NCI-H510A (cell line): ENCODE results near the gene HJV.

ENCODE experiments used
- DNase-seq: peaks from one replicate; lab custom pipeline; 2025; lab: John Stamatoyannopoulos, UW

The HJV gene

DNA sequence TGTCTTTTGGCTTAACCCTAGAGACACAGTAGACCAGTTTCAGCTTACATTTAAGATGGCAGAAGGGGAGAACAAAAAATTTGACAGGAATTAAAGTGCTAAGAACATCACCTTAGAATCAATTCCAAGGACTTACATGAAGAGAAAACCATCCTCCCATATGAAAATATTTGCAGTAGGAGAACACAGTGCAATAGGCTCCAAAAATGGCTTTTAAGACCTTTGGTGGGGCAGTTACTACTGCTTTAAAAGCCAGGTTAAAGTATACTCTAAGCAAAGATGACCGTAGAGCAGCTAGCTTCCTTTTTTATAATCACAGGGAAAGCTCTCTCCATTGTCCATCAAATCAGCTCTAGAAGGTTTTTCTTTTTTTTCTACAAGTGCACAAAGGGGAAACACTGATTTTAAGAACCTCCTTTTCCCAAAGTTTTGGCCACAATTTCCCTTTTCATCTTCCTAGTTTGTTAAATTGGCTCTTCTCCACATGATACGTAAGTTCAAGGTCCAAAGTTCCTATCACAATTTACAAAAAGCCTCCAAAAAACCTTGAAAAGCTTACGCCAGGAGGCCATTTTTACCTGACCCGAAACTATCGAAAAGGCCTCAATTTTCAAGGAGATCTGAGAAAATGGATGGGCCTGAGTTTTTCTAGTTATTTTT lies 28.4 kb downstream of the HJV start:
- no peak for DNase-seq

DNA sequence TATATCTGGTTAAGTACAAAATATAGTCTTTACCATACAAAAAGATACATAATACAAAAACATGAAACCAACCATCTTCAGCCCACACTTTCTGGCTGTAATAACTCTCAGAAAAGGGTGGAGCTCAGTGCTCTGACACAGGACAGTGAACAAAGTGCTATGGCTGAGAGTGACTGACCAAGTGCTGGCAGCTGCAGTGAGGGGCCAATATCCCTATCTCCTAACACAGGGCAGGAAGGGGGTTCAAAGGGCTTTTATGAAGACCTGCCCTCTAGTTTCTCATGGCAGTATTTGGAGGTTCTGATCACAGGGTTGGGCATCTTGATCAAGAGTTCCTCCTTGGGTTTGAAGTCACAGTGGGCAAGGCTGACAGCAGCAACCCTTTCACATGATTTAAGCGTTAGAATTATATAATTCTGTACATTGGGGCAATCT lies 29.0 kb downstream of the HJV start:
- no peak for DNase-seq

DNA sequence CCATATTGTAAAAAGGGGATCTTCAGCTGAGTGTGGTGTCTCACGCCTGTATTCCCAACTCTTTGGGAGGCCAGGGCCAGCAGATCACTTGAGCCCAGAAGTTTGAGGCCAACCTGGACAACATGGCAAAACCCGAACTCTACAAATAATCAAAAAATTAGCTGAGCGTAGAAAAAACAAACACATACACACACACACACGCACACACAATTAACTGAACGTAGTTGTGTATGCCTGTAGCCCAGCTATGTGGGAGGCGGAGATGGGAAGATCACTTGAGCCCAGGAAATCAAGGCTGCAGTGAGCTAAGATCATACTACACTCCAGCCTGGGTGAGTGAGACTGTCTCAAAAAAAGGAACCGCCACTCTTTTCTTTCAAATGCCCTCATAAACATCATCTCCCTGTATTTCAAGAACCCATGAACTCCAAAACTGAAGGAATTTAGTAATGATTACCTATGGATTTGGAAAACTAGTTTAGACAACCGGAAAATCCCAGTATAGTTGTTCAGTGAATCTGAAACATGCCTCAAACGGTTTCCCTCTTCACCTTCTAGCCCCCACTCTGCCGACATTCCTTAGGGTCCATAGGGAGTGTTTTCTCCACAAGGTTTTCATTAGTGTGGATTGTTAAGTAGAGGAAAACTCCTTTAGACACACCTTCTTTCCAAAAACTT lies 29.7 kb downstream of the HJV start:
- no peak for DNase-seq

DNA sequence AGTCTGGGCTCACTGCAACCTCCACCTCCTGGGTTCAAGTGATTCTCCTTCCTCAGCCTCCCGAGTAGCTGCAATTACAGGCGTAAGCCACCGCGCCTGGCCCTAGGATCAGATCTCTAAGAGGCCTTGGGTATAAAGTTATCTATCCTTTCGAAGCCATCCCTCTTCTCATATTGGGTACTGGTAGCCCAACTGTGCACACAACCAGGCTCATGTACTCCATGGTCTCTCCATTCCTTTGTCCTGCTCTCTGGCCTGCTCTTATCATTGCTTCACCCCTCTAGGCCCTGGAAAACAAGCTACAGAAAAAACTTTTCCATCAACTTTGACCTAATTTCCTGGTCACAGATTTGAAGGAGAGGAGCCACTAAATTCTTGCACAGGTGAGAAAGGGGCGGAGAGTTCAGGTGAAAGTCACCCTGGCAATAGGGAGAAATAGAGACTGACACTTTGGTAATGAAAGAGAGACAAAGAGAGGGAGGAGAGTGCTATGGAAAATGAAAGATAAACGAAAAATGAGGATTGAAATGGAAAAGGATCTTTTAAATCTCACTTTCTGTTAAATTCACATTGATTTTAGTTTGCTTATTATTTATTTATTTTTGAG lies 31.2 kb downstream of the HJV start:
- DNase-seq, result no peak

DNA sequence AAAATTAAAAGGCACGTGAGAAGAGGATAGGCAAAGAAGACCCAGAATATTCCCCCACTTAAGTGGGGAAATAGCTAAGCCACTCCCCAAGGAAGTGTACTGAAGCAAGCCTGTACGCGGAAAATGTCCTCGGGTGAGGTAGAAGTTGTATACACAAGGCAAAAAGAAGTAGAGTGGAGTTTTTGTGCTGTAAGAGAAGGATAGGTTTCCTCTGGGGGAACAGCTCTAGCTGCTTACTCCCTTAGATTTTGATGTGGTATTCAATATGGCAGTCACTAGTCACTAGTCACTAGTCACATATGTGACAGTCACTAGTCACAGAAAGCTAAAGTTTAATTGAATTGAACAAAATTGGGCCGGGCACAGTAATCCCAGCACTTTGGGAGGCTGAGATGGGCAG lies 32.8 kb downstream of the HJV start:
- DNase-seq, result no peak

DNA sequence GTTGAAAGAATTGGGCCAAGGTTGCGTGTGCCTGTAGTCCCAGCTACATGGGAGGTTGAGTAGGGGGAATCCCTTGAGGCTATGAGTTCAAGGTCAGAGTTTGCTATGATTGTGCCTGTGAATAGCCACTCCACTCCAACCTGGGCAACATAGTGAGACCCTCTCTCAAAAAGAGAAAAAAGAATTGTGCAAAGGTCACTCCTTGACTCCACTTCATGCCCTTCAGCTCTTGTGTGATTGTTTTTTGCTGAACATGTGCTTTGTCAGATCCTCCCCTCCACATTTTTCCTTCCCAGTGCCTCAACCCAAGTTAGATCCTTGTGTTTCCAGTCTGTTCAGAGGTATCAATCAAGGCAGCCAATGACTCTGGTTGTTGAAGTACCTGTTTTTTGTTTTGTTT lies 33.6 kb downstream of the HJV start:
- no peak for DNase-seq

DNA sequence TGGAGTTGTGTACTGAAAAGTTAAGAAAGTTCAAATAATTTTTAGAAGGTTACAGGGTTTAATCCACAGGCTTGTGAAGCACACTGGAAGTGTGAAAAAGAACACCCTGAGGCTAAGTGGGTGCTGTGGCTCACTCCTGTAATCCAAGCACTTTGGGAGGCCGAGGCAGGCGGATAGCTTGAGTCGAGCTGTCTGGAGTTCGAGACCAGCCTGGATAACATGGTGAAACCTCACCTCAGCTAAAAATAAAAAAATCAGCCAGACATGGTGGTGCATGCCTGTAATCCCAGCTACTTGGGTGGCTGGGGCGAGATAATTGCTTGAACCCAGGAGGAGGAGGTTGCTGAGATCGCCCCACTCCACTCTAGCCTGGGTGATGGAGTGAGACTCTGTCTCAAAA lies 35.0 kb downstream of the HJV start:
- DNase-seq, result no peak

DNA sequence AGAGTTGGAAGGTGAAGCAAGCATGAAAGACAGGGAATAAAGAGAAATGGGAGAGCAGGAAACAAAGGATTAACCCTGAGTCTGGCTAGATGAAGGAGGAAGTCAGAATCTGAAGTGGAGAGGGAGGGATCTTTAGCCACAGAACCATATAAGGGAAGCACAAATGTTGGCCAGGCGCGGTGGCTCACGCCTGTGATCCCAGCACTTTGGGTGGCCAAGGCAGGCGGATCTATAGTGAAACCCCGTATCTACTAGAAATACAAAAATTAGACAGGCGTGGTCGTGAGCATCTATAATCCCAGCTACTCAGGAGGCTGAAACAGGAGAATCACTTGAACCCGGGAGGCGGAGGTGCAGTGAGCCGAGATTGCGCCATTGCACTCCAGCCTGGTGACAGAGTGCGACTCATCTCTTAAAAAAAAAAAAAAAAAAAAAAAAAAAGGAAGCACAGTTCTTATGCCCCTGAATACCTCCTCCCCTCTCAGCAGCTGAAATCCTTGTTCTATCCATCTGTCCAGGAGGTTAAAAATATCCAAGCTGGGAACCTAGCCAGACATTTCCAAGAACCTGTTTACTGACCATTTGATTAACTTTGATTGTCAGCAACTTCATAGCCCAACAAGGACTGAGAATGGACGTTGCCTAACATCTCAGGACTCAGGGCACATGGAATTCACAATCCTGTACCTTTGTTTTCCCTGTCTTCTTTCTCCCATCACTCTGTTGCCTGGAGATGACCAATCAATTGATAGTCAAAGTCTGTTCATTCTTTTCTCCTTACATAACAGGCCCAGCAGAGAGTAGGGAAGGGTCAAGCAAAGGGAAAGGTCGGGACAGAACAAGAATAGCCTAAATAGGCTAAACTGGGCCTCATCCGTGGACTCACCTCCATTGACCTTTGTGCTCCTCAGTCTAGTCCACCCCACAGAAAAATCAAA lies 35.8 kb downstream of the HJV start:
- peak; percentile 43 for DNase-seq

DNA sequence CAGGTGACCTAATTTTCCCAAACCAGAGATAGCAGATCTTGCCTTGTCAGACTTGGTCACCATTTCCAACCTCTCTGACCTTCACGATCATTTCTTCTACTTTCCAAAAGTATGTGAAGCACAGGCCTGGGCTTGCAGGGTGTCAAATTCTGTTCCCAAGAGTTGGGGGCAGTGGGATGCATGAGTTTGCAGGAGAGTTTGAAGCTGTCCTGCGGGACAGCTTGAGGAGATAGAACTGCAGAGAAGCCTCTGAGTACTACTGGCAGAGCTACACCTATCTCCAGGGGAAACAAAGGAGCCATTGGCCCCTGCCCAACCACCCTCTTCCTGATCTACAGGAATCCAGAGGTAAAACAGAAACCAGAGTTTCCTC lies 36.4 kb downstream of the HJV start:
- no peak for DNase-seq

DNA sequence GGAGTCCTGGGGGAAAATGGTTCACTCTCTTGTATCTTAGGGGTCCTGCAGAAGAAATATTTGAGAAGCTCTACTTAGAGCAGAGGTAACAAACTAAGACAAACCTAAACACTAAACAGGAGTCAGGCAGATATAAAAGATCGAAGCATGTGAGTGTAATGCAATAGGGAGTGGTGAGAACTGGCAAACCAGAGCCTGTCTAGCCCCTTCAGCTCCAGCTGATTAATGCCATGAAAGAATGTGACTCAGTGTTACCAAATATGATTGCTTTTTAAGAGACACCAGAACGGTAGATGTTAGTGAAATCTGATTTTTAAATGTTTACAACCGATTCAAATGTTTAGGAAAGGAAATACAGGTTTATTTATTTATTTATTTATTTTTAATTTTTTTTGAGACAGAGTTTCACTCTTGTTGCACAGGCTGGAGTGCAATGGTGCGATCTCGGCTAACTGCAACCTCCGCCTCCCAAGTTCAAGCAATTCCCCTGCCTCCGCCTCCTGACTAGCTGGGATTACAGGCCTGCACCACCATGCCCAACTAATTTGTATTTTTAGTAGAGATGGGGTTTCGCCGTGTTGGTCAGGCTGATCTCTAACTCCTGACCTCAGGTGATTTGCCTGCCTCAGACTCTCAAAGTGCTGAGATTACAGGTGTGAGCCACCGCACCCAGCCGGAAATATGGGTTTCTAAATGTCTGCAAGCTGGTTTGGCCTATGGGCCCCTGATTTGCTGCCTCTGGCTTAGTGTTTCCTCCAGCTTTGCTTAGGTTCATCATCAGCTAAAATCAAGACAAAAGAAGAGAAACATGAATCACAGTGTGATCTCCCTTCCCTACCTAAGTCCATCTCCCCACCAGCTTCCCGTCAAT lies 37.3 kb downstream of the HJV start:
- no peak for DNase-seq

DNA sequence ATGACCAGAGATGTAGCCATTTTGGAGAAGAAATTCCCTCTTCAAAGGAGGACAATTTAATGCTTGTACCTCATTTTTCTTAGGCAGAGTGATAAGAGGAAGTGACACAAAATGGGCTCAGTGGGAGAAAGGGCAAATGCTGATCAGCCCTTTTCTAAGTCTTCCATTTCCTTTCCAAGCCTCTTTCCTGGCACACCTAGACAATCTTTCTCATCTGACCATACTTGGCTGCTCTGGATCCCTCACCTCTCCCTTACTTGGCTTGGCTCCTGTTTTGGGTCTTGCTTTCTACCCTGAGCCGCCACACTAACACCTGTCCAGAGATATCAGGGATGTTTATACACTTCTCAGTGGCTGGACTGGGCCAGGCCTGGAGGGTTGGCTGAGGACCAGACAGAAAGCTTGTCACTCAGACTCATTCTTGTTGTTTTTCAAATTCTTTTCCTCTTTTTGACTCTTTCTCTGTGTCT lies 38.3 kb downstream of the HJV start:
- DNase-seq, result no peak

DNA sequence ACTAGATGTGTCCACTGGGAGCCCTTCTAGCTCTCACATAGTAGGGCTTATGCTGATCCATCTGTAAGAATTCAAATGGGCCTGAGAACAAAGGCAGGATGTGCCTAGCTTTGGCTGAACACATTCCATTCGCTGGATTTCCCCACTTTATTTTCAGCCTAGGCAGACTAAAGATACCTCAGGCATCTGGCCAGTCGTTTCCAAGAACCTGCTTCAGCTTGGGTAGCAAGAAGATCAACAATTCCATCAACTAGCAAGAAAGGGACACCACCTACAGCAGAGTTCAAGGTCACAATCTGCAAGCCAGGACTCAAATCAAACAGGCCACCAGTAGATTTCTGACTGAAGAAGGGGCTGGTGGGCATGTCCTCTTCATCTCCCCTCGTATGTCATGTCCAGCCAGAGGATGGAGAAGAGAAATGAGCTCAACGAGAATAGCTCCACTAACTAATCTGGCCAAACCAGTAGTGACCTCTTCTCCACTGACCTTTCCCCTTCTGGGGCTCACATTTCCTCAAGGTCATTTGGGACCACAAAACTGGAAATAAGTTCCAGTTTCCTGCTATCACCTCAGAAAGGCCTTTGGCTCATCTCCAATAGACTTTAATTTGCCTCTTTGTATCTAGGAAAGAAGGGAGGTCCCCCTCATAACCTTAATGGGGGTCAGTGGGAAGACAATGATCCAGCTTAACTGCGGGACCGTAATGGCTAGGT lies 39.4 kb downstream of the HJV start:
- no peak for DNase-seq

DNA sequence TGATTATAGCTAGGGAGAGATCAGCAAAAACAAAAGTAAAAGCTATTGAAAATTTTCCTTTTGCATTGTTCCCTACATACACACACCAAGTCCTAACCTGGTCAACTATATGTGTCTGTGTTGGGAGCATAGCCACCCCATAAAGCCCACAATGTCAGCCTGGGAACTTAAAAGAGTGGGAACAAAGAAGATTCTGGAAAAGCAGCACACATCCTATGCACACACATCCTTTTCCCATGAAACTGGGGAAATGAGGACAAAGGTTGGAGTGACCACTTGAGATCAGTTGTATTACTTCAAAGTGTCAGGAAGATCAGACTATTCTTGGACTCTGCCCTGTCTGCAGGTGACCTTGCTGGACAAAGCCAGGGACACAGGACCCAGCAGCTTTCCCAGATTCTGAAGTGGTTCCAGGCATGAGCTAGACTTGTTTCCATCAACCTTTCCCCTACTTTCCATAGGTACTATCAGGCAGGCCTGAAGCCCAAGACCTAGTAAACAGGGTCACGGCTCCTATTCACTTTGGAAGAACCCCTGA lies 41.0 kb downstream of the HJV start:
- DNase-seq, result no peak

DNA sequence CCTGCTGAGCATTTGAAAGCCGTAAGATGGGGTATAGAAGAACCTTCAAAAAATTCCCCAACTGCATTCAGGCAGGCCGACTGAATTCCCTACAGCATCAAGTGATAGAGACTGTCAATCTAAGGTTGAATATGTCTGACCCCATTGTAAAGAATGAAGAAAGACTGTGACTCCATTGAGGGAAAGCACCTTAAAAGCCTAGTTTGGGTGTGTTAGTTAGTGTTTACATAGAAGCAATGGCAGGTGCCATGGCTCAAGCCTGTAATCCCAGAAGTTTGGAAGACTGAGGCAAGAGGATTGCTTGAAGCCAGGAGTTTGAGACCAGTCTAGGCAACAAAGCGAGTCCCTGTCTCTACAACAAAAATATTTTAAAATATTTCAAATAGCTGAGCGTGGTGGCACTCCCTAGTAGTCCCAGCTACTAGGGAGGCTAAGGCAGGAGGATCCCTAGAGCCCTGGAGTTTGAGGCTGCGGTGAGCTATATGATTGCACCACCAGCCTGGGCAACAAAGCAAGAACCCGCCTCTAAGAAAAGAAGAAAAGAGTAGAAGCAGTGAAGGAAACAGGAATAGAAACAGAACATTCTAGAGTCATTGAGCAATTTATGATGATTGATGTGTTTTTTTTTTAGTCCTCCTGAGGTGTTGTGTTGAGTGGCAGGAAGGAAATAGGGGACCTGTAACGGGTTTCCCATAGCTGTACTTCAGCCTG lies 41.6 kb downstream of the HJV start:
- DNase-seq, result no peak

DNA sequence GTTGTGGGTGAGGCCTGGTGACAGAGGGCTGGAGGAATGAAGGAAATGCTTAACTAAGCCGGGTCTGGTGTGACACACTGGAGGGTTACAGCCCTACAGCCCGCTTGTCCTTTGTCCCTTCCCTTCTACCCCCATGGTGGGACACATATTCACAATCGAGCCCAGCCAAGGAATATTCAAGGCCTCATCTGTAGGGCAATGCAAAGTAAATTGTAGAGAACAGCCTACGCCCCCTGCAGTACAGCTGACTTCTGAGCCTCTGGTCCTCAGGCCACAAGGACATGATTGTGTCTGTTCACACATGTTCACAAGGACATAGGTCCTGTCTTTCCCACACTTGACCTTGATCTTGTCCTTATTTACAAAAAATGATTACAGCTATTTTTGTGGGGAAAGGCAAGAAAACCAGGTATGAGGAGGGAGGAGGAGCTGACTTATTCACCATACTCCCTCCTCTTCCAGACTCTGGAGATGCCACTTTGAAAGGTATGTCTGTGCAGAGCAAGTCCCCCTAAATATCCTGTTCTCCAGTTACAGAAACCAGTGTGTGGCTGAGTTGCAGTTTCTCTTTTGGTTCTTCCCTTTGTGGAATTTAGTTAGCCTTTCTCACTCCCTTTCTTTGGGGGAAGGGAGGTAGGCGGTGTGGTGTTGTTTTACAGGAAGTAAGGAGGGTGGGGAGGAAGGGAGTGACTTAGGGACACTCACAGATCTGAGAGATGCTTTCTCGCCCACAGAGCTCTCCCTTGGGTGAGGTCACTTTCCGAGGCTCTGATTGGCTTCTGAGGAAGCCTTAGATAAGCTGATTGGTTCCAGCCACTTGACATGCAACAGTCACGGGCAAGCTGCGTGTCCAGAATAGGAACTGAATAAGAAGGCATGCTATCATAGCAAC lies 42.4 kb downstream of the HJV start:
- peak; percentile 98 for DNase-seq

DNA sequence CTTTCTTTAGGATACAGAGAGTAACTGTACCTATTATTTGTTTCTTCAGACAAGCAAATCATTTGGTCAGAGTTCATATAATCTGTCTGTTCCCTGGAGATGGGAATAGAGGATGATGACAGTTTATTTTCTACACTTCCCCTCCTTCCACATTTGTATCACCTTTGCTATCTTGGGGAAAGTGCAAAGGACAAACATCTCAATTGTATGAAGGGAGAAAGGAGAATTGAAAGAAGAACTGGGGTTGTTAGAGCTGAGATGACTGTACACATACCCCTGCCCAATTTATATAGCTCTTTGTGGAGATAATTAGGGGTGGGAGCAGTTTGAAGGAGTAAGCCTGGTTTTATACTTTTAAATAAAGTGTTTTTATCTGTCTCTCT lies 43.1 kb downstream of the HJV start:
- DNase-seq, result no peak

DNA sequence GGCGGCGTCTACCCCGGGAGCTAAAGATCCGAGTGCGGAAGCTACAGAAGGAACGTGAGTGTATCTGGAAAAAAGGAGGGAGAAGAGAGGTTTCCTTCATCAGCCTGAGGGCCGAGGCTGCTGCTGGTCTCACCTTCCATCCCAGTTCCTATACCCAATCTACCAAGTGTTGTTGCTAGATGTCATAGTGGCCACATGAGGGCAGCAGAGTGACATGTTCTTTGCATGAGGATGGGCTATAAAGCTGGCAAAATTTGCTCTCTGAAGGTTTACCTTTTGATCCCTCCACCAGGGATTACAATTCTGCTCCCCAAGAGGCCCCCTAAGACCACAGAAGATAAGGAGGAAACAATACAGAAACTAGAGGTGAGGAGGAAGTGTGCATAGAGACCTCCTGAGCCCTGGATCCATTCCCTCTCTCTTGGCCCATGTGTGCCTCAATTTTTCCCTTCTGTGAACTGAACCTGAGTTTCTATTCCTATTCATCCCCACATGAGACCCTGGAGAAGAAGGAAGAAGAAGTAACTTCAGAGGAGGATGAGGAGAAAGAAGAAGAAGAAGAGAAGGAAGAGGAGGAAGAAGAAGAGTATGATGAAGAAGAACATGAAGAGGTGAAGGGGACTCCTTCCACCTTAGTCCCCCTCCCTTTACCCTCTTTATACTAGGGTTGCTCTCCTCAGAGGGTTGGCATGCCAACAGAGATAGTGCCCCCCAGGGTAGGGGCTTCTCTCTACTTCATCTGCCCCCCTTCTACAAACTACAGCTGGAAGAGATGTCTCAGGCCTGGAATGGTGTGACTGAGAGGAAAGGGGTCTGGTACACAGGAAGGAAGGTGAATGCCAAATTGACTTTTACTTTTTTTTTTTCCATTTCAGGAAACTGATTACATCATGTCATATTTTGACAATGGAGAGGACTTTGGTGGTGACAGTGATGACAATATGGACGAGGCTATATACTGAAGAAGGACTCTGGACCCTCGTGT lies 43.8 kb downstream of the HJV start:
- peak; percentile 58 for DNase-seq

DNA sequence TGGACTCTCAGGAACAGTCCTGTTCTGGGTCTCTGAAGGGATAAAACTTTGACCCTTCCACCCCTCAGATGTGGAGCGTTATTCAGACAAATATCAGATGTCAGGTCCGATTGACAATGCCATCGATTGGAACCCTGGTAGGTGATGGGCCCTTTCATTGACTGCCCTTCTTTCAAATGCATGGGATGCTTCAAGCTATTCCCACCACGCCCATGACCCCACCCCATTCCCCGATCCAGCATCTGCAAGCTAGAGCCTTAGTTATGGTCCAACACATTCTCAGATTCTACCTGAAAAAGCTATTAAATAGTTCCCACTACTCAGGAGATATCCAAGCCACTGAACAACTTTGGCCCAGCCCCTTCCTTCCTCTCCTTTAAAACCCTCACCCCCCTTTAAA lies 44.5 kb downstream of the HJV start:
- no peak for DNase-seq
